Activated B cell treated with CpG ODN at 0.5 μM for 24 hours (primary cell): ENCODE results near the gene COA7. TPM values are rescaled to one million over a fixed set of nuclear protein-coding genes. Genes with fewer than 3 reads are reported as not detected.

ENCODE experiments used
- ATAC-seq: fragments of 200-7000 bp; cut with Tn5 transposase; one replicate; pipeline ENCODE4 v1.10.0; 2021; ENCODE audit warnings: low read depth, mild to moderate bottlenecking, moderate library complexity
- CTCF ChIA-PET: fragments of 350-600 bp; sonication (Branson Sonifier 250); formaldehyde crosslinking; loops from one replicate; lab custom pipeline; 2021; ENCODE audit warnings: antibody characterized with exemption; lab: Charles Lee
- POLR2A ChIA-PET: fragments of 350-600 bp; sonication (Branson Sonifier 250); formaldehyde crosslinking; loops from one replicate; lab custom pipeline; 2021; ENCODE audit warnings: antibody characterized with exemption; lab: Charles Lee
- DNase-seq: peaks from one replicate; pipeline ENCODE4 v3.0.0; 2022
- H3K27ac Mint-ChIP-seq: one replicate; pipeline ENCODE4 v1.8.0; 2020; ENCODE audit warnings: mixed read lengths
- H3K27me3 Mint-ChIP-seq: one replicate; pipeline ENCODE4 v1.8.0; 2021; ENCODE audit warnings: mixed read lengths
- H3K36me3 Mint-ChIP-seq: one replicate; pipeline ENCODE4 v1.8.0; 2021; ENCODE audit warnings: low read depth, mixed read lengths
- H3K4me1 Mint-ChIP-seq: one replicate; pipeline ENCODE4 v1.8.0; 2021; ENCODE audit warnings: mixed read lengths
- H3K4me3 Mint-ChIP-seq: one replicate; pipeline ENCODE4 v1.8.0; 2020; ENCODE audit warnings: mild to moderate bottlenecking, mixed read lengths
- H3K9me3 Mint-ChIP-seq: one replicate; pipeline ENCODE4 v1.8.0; 2020; ENCODE audit warnings: mixed read lengths
- intact Hi-C: fragments of 100-400 bp; cut with micrococcal nuclease; formaldehyde crosslinking; loops from one replicate; pipeline ENCODE4 v1.15.1; 2024
- total RNA-seq: library from RNA; stranded (reverse); gene quantifications from 2 replicates; pipeline ENCODE4 v1.2.3, GENCODE V29; 2022
- TF ChIP-seq, protein P1 (sequence below): fragments of 200-600 bp; IDR thresholded peaks from one replicate; pipeline ENCODE4 v1.8.0; 2022; ENCODE audit warnings: antibody characterized with exemption, mild to moderate bottlenecking

Gene COA7
- total RNA-seq, 1 donor from 2014 or later, result 23.6 TPM

DNA sequence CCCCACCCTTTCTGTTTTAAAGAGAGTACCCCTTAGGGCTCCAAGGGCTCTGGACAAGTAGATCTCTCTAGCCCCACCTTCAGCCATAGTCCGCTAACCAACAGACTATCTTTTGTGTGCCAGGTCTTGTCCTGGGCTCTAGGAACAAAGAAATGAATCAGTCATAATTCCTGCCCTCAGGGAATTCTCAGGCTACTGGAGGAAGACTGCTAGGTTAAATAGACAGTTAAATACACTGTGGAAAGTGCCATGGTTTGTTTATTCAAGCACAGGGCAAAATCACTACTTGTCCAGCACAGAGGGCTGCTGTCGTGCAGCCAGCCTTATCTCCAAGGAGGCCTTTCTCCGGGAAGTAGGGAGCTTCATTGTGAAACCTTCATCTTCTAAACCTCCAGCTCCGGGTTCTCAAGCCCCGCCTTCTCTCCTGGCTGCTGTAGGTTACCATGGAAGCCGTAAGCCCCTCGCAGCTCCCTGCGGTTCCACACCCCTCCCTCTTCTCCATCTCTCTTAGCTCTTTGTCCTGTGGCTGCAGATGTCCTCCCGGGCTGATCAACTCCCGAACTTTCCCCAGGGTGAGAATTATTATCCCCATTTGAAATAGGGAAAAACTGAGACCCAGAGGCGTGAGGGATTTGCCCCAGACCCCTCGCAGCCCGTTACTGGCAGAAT is 35.4 kb downstream of the COA7 start:
- ATAC-seq, result no peak
- intact Hi-C loops, result no loop called here
- ChIA-PET CTCF (no interaction called here), POLR2A (interaction anchor here (0.8 to 1.4 kb wide), 2 partner anchors 21 to 30 kb away, joined by 3 to 7 read pairs; partner anchors contain the start of gene SHISAL2A)
- H3K9me3 Mint-ChIP-seq, result no peaks in the 10 kb centered on the region
- TF ChIP-seq, protein P1, sequence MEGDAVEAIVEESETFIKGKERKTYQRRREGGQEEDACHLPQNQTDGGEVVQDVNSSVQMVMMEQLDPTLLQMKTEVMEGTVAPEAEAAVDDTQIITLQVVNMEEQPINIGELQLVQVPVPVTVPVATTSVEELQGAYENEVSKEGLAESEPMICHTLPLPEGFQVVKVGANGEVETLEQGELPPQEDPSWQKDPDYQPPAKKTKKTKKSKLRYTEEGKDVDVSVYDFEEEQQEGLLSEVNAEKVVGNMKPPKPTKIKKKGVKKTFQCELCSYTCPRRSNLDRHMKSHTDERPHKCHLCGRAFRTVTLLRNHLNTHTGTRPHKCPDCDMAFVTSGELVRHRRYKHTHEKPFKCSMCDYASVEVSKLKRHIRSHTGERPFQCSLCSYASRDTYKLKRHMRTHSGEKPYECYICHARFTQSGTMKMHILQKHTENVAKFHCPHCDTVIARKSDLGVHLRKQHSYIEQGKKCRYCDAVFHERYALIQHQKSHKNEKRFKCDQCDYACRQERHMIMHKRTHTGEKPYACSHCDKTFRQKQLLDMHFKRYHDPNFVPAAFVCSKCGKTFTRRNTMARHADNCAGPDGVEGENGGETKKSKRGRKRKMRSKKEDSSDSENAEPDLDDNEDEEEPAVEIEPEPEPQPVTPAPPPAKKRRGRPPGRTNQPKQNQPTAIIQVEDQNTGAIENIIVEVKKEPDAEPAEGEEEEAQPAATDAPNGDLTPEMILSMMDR, result no peak
- peak overlapping the region; percentile 61 for H3K27ac Mint-ChIP-seq
- peaks cover 31% of the 10 kb centered on the region for H3K36me3 Mint-ChIP-seq
- H3K27me3 Mint-ChIP-seq, result no peaks in the 10 kb centered on the region
- H3K4me3 Mint-ChIP-seq, result no peak overlapping the region
- H3K4me1 Mint-ChIP-seq, result peaks cover 26% of the 10 kb centered on the region
- DNase-seq, result no peak

DNA sequence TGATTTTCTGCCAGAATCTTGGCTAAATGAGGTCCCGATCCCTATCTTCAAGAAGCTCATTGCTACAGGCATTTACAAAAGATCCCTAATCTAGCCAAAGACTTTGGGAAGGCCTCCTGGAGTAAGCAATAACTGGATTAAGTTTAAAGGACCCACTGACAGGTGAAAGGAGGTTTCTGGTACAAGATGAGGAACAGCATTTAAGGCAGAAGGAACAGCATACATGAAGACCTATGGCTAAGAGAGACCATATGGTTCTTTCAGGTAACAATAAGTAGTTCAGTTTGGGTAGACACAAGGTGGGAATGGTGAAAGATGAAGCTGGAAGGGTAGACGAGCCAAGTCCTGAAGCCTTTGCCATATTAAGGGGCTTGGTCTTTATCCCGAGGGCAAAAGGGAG is 37.3 kb downstream of the COA7 start:
- TF ChIP-seq, protein P1, result no peak
- Mint-ChIP-seq H3K4me1 (peaks cover 27% of the 10 kb centered on the region), H3K36me3 (peaks cover 39% of the 10 kb centered on the region), H3K27me3 (no peaks in the 10 kb centered on the region), H3K27ac (peak overlapping the region; percentile 24), H3K9me3 (no peaks in the 10 kb centered on the region), H3K4me3 (no peak overlapping the region)
- CTCF ChIA-PET, result interaction anchor here (1.2 kb wide), 1 partner anchor 9 kb away, joined by 3 read pairs; no protein-coding TSS in a partner anchor
- ATAC-seq, result no peak
- intact Hi-C loops, result no loop called here
- POLR2A ChIA-PET, result interaction anchor here (0.6 to 3.7 kb wide), 6 partner anchors 9 to 108 kb away, joined by 3 to 33 read pairs (median 15); partner anchors contain the start of gene TUT4
- no peak for DNase-seq

DNA sequence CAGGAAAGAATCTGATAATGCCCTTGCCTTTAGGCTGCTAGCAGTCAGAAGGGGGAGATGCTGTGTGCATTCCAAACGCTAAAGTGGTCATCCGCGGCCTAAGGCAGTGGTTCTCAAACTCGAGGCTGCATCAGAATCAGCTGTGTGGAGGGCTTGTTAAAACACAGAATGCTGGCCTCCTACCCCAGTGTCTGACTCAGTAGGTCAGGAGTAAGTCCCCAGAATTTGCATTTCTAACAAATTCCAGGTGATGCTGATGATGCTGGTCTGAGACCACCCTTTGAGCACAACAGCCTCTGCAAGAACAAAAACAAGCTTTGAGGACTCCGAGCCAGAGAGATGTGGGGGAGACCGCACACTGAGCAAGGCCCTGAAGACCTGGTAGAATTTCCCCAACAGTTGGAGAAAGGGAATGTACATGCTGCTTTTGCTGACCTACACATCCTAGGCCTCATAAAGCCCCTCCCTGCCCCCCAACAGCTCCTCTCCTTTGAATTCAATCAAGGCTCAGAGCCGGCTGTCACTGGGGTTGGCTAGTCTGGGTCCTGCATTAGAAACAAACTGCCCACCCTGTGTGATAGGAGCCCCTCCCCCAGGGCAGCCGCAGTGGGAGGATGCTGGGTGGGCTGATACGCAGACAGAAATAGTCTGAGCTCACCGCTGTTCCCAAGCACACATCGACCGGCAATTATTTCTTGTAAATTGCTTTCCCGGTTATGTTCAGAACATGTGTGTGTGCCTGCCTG is 38.1 kb downstream of the COA7 start:
- TF ChIP-seq, protein P1, result no peak
- ATAC-seq (peak; percentile 14), DNase-seq (no peak)
- Mint-ChIP-seq H3K9me3 (no peaks in the 10 kb centered on the region), H3K27me3 (no peaks in the 10 kb centered on the region), H3K36me3 (peaks cover 42% of the 10 kb centered on the region), H3K27ac (peak overlapping the region; percentile 85), H3K4me3 (no peak overlapping the region), H3K4me1 (peaks cover 25% of the 10 kb centered on the region)
- intact Hi-C loops, result loop anchor here (1.0 to 2.0 kb wide), 3 partner anchors 23 to 57 kb away; partner anchors contain the start of gene GPX7
- ChIA-PET POLR2A (interaction anchor here (1.0 to 3.7 kb wide), 9 partner anchors 12 to 107 kb away, joined by 3 to 39 read pairs (median 10); partner anchors contain the start of genes SHISAL2A and TUT4), CTCF (interaction anchor here (1.1 to 1.3 kb wide), 3 partner anchors 10 to 27 kb away, joined by 3 to 5 read pairs (median 3); partner anchors contain the start of gene SHISAL2A)

DNA sequence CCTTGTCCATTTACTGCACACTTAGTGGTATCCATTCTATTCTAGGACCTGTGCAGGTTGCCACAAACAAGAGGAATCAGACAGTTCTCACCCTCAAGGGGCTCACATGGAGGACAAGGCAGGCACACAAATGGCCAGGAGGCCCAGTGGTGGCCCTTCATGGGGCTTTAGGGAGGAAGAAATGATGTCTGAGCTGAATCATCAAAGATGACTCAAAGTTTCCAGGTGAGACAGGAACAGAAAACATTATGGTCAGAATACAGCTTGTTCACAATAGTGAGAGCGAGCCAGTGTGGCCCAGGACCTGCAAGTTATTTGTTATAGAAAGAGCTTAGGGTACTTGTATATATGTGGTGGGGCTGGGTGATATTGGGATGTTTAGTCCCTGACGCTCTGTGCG is 38.8 kb downstream of the COA7 start:
- H3K4me1 Mint-ChIP-seq, result peaks cover 25% of the 10 kb centered on the region
- DNase-seq, result no peak
- TF ChIP-seq, protein P1, result no peak
- H3K27ac Mint-ChIP-seq, result peak overlapping the region; percentile 85
- no peak overlapping the region for H3K4me3 Mint-ChIP-seq
- ATAC-seq, result peak; percentile 81
- intact Hi-C loops, result loop anchor here (1.0 to 2.0 kb wide), 3 partner anchors 22 to 57 kb away; partner anchors contain the start of gene GPX7
- no peaks in the 10 kb centered on the region for H3K9me3 Mint-ChIP-seq
- H3K27me3 Mint-ChIP-seq, result no peaks in the 10 kb centered on the region
- ChIA-PET CTCF (interaction anchor here (1.1 to 1.3 kb wide), 2 partner anchors 25 to 26 kb away, joined by 3 to 5 read pairs; partner anchors contain the start of gene SHISAL2A), POLR2A (interaction anchor here (0.5 to 3.7 kb wide), 10 partner anchors 11 to 106 kb away, joined by 3 to 39 read pairs (median 8); partner anchors contain the start of genes SHISAL2A and TUT4)
- peaks cover 46% of the 10 kb centered on the region for H3K36me3 Mint-ChIP-seq
